LHCN-M2 (cell line): ENCODE results near the gene TEX54. TPM values are rescaled to one million over a fixed set of nuclear protein-coding genes. Genes with fewer than 3 reads are reported as not detected.
"Not testable (repeated sequence)": the region's sequence is repeated elsewhere in the genome, so short reads cannot be mapped to it uniquely, and the experiment has no call there.

Source experiments
- DNase-seq: peaks from one replicate; pipeline ENCODE4 v3.0.0-alpha.2; 2012; ENCODE audit warnings: low read depth
- total RNA-seq: library from RNA; depleted of rRNA; stranded (reverse); fragments of >200 nt; gene quantifications from 2 replicates; pipeline ENCODE4 v1.2.3, GENCODE V29; 2014

Gene TEX54
- total RNA-seq, 1 experiment from 2014 or later, result not detected

DNA sequence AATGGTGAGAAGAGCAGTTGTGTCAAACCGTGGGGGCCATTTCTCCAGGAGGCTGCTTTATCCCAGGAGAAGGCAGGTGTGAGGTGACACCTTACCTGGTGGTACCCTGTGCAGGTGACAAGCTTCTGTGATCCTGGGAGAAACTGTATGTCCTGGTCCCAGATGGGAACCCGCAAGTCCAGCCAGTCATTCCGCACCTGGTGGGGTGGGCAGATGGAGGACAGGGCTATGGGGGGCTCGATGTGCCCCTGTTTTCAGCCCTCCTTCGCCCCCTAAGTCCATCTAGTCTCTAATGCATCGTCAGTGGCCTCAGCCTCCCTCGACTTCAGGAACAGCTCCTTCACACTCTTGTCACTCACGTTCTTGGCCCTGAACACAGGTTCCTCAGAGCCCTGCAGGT, 2.7 kb upstream of the TEX54 start:
- no peak for DNase-seq

DNA sequence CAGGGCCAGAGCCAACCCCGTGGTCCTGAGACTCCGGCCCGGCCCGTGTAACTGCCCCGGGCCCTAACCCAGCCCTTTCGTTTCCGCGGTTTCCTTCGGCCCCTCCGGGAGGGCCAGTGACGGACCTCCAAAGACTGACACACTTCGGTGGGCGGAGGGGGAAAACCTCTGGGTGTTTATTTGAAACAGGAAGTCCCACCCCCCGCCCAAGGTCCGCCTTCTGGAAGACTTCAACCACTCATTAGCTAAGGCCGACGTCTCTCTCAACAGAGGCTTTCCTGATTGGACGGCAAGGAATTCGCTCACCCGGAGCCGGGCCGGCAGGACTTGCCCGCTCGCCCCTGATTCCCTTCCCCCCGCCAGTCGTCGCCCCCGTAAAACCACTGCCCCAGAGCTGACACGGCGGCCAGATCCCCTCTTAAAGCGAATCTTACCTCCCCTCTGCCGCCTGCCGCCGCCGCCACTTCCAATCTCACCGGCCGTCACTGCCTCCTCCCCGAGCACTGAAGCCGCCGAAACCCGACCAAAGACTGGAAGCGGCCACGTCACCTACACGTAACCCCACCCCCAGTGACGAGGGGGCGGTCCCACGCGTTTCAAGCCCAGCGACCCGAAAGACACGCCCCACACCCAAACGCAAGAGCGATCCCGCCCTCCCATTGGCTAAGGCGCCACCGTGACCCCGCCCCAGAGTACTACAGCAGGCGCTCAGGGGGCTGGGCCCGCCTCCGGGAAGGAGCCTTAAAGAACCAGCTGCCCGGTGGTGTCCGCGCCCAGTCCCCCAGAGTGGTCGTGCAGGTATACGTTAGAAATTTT, 913 bp downstream of the TEX54 start, which contains the start of gene STX5:
TSS of gene STX5 (minus strand) at position 532 of the 816 bp plus-strand sequence. CDS start 808 bp downstream, outside the sequence.
- peak; percentile 97 for DNase-seq

DNA sequence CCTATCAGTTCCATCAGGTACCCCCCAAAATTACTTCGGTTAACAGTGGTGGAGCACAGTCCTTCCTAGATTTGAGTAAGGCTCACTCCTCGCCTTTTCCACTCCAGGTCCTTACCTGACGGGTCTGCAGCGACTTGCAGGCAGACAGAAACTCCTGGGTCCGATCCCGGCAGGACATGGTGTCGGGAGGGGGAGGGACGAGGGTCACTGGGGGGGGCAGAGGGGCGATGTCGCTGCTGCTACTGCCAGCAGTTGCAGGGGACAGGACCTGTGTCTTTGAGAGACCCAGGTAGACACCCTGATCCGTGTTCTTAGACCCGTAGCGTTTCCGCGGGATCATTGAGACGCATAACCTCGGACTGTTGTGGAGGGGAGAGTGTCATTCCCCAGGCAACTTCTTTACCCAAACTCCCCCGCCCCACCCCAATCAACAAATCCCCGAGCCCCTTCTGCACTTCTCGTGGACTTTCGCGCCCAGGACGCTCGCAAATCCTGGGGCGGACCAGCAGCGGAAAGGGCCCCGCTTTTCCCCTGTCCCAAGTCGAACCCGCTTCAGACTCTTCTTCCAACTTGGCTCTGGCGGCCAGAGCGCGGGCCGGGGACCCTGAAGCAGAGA, 1.6 kb downstream of the TEX54 start:
- DNase-seq, result no peak

DNA sequence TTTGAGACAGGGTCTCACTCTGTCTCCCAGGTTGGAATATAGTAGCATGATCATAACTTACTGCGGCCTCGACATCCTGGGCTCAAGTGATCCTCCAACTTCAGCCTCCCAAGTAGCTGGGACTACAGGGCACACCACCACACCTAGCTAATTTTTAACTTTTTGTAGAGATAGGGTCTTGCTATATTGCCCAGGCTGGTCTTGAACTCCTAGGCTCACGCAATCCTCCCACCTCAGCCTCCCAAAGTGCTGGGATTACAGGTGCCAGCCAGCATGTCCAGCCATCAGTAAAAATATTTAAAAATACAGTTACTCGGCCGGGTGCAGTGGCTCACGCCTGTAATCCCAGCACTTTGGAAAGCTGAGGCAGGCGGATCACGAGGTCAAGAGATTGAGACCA, 4.5 kb downstream of the TEX54 start:
- DNase-seq, result not testable (repeated sequence)

- peak; percentile 73 for DNase-seq
Measured at GRCh38 chr11:62823677-62824076, 9.0 kb downstream of the TEX54 start.

- DNase-seq, result no peak
Measured at GRCh38 chr11:62817129-62817528, 15.5 kb downstream of the TEX54 start.

DNA sequence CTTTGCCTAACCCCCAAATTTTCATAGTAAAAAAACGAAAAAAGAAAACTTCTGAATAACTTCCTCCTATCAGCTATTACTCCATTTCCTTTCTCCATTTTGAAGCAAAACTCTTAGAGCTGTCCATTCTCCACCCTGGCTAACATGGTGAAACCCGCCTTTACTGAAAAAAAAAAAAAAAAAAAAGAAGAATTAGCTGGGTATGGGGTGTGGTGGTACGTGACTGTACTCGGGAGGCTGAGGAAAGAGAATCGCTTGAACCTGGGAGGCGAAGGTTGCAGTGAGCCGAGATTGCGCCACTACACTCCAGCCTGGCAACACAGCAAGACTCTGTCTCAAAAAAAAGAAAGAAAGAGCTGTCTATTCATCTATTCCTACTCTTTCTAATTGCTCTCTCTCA, 16.1 kb downstream of the TEX54 start:
- no peak for DNase-seq

- DNase-seq, result no peak
Measured at GRCh38 chr11:62811659-62812058, 21.0 kb downstream of the TEX54 start.

- DNase-seq, result no peak
Measured at GRCh38 chr11:62810748-62811147, 21.9 kb downstream of the TEX54 start.

DNA sequence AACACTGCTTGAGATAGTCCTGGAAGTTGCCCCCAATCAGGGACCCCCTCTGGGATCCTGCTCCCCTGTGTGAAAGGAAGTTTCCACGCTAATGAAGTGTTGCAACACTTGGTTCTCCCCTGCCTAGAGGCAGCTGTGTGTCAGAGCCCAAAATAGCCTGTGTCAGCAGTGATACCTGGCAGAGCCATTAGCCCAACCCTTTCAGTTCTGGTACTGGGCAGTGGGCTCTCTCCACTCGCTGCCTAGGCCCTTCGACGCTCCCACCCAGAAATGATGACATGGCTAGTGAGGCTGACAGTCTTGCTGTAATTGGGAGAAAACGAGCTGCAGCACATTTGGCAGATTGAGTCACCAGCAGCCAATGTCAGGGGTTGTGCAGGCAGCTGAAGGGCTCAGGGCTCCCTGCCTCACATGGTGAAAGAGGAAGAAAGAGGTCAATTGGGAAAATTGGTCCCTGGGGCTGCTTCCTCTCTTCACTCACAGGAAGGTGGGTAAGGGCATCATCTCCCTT, 26.0 kb downstream of the TEX54 start:
- peak; percentile 43 for DNase-seq

GRCh38 chr11:62805961-62806441, 26.6 kb downstream of the TEX54 start:
- DNase-seq, result peak; percentile 32

GRCh38 chr11:62805076-62805892, 27.4 kb downstream of the TEX54 start, which contains the start of gene NXF1:
NXF1 (minus strand) TSS chr11:62805440; CDS start chr11:62805356, 84 bp downstream.
- DNase-seq, result peak; percentile 91

GRCh38 chr11:62804310-62805075, 28.1 kb downstream of the TEX54 start:
- peak; percentile 21 for DNase-seq

- no peak for DNase-seq
Measured at GRCh38 chr11:62801071-62801470, 31.6 kb downstream of the TEX54 start.

GRCh38 chr11:62799486-62799885, 33.2 kb downstream of the TEX54 start:
- DNase-seq, result no peak

DNA sequence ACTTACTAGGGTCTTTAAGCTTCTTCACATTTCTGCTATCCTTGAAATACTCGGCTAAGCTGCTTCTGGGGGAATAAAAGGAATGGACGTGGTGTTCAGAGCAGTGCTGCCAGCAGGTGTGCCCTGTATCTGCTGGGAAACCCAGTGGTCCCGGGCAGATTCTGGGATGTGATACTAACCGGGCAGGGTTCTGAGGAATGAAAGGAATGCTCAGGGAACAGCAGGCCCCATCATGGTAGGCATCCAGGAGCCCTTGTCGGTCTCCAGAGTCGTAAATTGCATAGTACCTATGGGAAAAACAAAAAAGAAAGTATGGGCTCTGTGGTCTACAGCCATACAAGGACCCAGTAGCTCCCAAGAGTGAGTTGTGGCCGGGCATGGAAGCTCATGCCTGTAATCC, 36.4 kb downstream of the TEX54 start:
- DNase-seq, result no peak

GRCh38 chr11:62794201-62794775, 38.4 kb downstream of the TEX54 start:
- DNase-seq, result no peak

- DNase-seq, result no peak
Measured at GRCh38 chr11:62792202-62792575, 40.5 kb downstream of the TEX54 start.

GRCh38 chr11:62791501-62792201, 41.0 kb downstream of the TEX54 start, which contains the start of gene TMEM223:
TMEM223 (minus strand) TSS chr11:62792006; CDS start chr11:62791994, 12 bp downstream.
- peak; percentile 76 for DNase-seq

DNA sequence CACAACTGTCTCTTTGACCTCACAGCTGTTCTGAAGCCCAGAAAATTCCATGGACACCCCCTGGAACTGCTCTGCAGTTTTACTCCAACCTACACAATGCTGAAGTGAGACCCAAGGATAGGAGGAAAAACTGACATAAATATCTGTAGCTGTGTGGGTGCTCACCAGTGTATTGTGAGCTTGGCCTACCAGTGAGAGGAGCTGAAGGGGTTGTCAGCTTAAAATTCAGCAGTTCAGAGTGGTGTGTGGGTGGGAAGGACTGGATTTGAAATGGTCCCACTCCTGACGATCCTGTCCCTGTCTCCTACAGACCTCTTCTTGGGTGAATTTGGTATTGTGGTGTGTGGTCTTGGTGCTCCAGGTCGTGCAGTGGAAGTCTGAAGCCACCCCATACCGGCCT, 43.1 kb downstream of the TEX54 start:
- DNase-seq, result no peak
